Stimulated activated naive B cell treated with anti-CD40 and anti-IgM and Interleukin-4, amounts not matched to agents 10 μg/mL and 1 μg/mL and 100 μg/mL, for 72 hours (primary cell): ENCODE measurements around the gene ROS1.

Source experiments
- ATAC-seq, 2 donors: fragments of 150-1000 bp; cut with Tn5 transposase; replicated peaks; 2 replicates each; pipeline ENCODE4 v1.10.0; 2021; ENCODE audit warnings: moderate library complexity in 1 of 2
- DNase-seq: peaks from one replicate; pipeline ENCODE4 v3.0.0; 2021
- H3K27ac Mint-ChIP-seq: one replicate; pipeline ENCODE4 v1.8.0; 2022; ENCODE audit warnings: mild to moderate bottlenecking, mixed read lengths
- H3K27me3 Mint-ChIP-seq, 2 donors: one replicate each; pipeline ENCODE4 v1.8.0; 2022; ENCODE audit warnings: mixed read lengths in 2 of 2
- H3K36me3 Mint-ChIP-seq, 2 donors: one replicate each; pipeline ENCODE4 v1.8.0; 2022; ENCODE audit warnings: mixed read lengths in 2 of 2, mild to moderate bottlenecking in 1 of 2
- H3K4me1 Mint-ChIP-seq, 2 donors: one replicate each; pipeline ENCODE4 v1.8.0; 2022; ENCODE audit warnings: mixed read lengths in 2 of 2, mild to moderate bottlenecking in 1 of 2
- H3K4me3 Mint-ChIP-seq, 2 donors: one replicate each; pipeline ENCODE4 v1.8.0; 2022; ENCODE audit warnings: mild to moderate bottlenecking in 2 of 2, mixed read lengths in 2 of 2, moderate library complexity in 1 of 2
- H3K9me3 Mint-ChIP-seq, 2 donors: one replicate each; pipeline ENCODE4 v1.8.0; 2022; ENCODE audit warnings: mixed read lengths in 2 of 2, mild to moderate bottlenecking in 1 of 2

ROS1 gene

GRCh38 chr6:117329926-117330325 lies 95.8 kb downstream of the ROS1 start:
- Mint-ChIP-seq H3K27ac (no peak overlapping the region), H3K4me3 (no peak overlapping the region), H3K27me3 (peaks cover 7 to 17% of the 10 kb centered on the region in 2 donors), H3K9me3 (peaks cover 5 to 9% of the 10 kb centered on the region in 2 donors), H3K36me3 (no peaks in the 10 kb centered on the region), H3K4me1 (no peaks in the 10 kb centered on the region)
- DNase-seq (no peak), ATAC-seq (no peak)

DNA sequence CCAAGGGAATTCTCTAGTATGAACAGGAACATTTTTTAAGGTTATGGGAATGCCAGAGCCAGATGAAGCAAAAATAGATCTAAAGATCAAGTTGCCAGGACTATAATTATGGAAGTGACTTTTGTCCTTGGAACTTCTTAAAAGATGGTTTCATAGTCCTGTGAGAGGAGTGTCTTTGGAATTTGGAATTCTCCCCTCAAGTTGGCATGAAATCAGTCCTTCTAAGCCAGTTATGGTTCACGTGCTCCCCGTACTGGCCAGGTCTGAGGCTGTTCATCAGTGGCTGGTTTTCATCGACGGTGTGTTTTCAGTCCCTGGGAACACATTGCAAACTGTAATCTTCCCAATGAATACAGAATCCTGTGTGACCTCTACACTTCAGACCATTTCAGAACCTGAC lies 97.2 kb downstream of the ROS1 start:
- Mint-ChIP-seq H3K4me1 (no peaks in the 10 kb centered on the region), H3K9me3 (peaks cover 5 to 7% of the 10 kb centered on the region in 2 donors), H3K36me3 (no peaks in the 10 kb centered on the region), H3K27ac (no peak overlapping the region), H3K27me3 (peaks cover 7 to 17% of the 10 kb centered on the region in 2 donors), H3K4me3 (no peak overlapping the region)
- DNase-seq, result no peak
- no peak for ATAC-seq

DNA sequence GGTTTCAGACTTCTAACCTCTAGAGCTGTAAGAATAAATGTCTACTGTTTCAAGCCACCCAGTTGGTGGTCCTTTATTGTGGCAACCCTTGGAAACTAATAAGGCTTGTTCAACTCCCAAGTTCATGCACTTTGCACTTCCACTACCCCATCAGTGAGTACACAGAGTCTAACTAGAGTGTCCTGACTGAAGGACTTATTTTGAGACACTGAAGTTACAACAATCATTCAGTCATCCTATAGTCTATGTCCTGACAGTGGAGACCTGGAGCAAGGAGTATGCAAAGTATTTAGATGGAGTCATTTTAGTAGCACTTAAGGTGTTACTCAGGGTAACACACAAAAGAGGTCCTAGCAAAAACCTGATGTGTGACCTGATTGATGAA lies 97.7 kb downstream of the ROS1 start:
- H3K27ac Mint-ChIP-seq, result no peak overlapping the region
- no peaks in the 10 kb centered on the region for H3K4me1 Mint-ChIP-seq
- H3K4me3 Mint-ChIP-seq, result no peak overlapping the region
- peaks cover 5 to 7% of the 10 kb centered on the region in 2 donors for H3K9me3 Mint-ChIP-seq
- no peak for ATAC-seq
- peaks cover 7 to 17% of the 10 kb centered on the region in 2 donors for H3K27me3 Mint-ChIP-seq
- H3K36me3 Mint-ChIP-seq, result no peaks in the 10 kb centered on the region
- no peak for DNase-seq

GRCh38 chr6:117327149-117328004 lies 98.4 kb downstream of the ROS1 start:
- Mint-ChIP-seq H3K27ac (no peak overlapping the region), H3K4me1 (no peaks in the 10 kb centered on the region), H3K36me3 (no peaks in the 10 kb centered on the region), H3K9me3 (peaks cover 0 to 3% of the 10 kb centered on the region in 2 donors), H3K27me3 (peaks cover 7 to 22% of the 10 kb centered on the region in 2 donors), H3K4me3 (no peak overlapping the region)
- DNase-seq (no peak), ATAC-seq (no peak)

- Mint-ChIP-seq H3K9me3 (peaks cover 0 to 2% of the 10 kb centered on the region in 2 donors), H3K27me3 (peaks cover 7 to 17% of the 10 kb centered on the region in 2 donors), H3K27ac (no peak overlapping the region), H3K4me3 (no peak overlapping the region), H3K4me1 (no peaks in the 10 kb centered on the region), H3K36me3 (no peaks in the 10 kb centered on the region)
- DNase-seq (no peak), ATAC-seq (no peak)
Measured at GRCh38 chr6:117326396-117326795, 99.3 kb downstream of the ROS1 start.

DNA sequence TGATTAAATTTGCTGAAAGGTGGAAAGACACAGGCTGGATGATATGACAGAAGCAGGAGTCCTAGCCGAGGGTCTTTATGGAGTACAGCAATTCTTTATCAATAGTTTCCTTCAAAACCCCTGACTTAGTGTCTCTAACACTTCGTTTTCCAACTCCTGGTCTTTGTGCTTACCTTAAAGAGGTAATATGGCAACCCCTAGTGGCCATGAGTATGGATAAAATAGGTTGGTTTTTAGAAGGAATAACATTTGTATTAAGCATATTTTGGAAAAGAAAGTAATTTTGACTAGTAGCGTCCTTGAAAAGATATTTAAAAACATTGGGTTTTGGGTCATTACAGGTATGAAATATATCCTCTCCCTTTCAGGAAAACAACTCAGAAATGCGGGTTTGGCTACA lies 108.5 kb downstream of the ROS1 start:
- no peaks in the 10 kb centered on the region for H3K4me1 Mint-ChIP-seq
- no peaks in the 10 kb centered on the region for H3K36me3 Mint-ChIP-seq
- ATAC-seq (no peak), DNase-seq (no peak)
- no peaks in the 10 kb centered on the region for H3K9me3 Mint-ChIP-seq
- peaks cover 0 to 17% of the 10 kb centered on the region in 2 donors for H3K27me3 Mint-ChIP-seq
- no peak overlapping the region for H3K27ac Mint-ChIP-seq
- no peak overlapping the region for H3K4me3 Mint-ChIP-seq

DNA sequence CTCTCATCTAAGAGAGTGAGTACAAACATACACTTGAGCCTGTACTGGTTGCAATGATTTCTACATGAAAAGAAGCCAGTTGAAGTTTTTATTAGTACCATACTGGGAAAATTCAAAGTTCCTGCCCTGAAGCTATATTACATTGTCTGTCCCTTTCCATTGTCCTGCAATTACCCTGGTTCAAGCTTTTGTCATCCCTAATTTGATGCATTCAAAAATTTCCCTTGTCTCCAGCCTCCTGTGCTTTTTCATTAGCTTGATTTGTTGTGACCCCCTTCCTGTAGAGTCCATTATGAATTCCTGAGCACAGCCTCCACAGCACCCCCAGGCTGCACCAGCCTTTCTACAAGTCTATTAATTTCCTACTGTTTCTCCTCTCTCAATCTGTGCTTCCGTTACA lies 114.0 kb downstream of the ROS1 start:
- Mint-ChIP-seq H3K36me3 (no peaks in the 10 kb centered on the region), H3K27me3 (peaks cover 0 to 25% of the 10 kb centered on the region in 2 donors), H3K4me3 (no peak overlapping the region), H3K9me3 (no peaks in the 10 kb centered on the region), H3K27ac (no peak overlapping the region), H3K4me1 (no peaks in the 10 kb centered on the region)
- DNase-seq, result no peak
- no peak for ATAC-seq

DNA sequence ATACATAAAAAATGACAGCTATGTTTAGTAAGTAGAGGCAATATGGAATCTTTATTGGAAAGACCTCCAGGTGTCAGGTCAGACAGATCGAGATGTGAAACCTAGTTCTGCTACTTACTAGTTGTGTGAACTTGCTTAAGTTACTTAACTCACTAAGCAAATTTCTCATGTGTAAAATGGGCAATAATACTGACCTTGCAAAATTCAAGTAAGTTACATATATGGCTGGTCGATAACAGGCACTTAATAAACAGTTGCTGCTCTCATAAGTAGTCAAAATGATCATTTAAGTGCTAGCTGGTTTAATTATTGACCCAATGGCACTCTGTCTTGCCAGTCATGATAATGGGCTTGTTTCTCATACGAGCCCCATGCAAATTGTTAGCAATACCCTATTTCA lies 114.4 kb downstream of the ROS1 start:
- Mint-ChIP-seq H3K4me3 (no peak overlapping the region), H3K27ac (no peak overlapping the region), H3K27me3 (peaks cover 0 to 25% of the 10 kb centered on the region in 2 donors), H3K9me3 (no peaks in the 10 kb centered on the region), H3K36me3 (no peaks in the 10 kb centered on the region), H3K4me1 (no peaks in the 10 kb centered on the region)
- DNase-seq, result no peak
- ATAC-seq, result no peak

DNA sequence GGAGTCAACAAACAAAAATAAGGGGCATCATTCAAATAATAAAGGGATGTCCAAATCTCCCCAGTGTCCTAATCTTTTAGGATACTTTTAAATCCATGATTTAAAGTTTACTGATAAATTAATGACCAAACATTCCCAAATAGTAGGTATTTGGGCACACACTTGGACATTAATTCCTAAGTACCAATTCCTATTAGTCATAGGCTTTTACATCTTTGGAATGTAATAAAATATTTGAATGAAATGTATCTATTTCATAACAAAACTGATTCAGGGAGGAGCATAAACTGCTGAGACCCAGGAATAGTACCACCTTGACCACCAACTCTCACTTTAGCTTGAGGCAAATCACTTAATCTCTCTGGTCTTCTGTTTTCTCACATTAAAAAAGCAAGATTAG lies 116.1 kb downstream of the ROS1 start:
- no peak overlapping the region for H3K27ac Mint-ChIP-seq
- peaks cover 0 to 19% of the 10 kb centered on the region in 2 donors for H3K27me3 Mint-ChIP-seq

DNA sequence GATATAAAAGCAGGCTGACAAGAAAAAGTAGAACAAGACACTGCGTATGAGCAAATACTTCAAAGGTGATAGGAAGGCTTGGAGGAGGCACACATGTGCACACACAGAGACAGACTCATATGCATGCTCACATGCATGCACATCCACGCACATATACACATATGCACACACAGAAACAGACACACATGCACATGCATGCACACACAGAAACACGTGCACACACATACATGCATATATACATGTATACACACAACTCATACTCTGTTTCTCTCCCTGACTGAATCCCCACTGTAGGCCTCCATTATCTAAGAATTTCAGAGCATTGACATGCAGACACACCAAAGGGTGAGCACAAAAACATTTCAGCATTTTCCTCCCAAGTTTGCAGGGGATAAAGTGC lies 116.7 kb downstream of the ROS1 start:
- no peak overlapping the region for H3K27ac Mint-ChIP-seq
- peaks cover 0 to 1% of the 10 kb centered on the region in 2 donors for H3K9me3 Mint-ChIP-seq
- H3K4me3 Mint-ChIP-seq, result no peak overlapping the region
- no peaks in the 10 kb centered on the region for H3K36me3 Mint-ChIP-seq
- no peak for ATAC-seq
- H3K27me3 Mint-ChIP-seq, result peaks cover 0 to 19% of the 10 kb centered on the region in 2 donors
- no peak for DNase-seq
- no peaks in the 10 kb centered on the region for H3K4me1 Mint-ChIP-seq

More for the DNA sequence above, 116.1 kb downstream of the ROS1 start:
- Mint-ChIP-seq H3K4me1 (no peaks in the 10 kb centered on the region), H3K9me3 (peaks cover 0 to under 1% of the 10 kb centered on the region in 2 donors), H3K36me3 (no peaks in the 10 kb centered on the region), H3K4me3 (no peak overlapping the region)
- ATAC-seq (no peak), DNase-seq (no peak)

- peaks cover 0 to 1% of the 10 kb centered on the region in 2 donors for H3K9me3 Mint-ChIP-seq
- no peak overlapping the region for H3K27ac Mint-ChIP-seq
- H3K4me3 Mint-ChIP-seq, result no peak overlapping the region
- DNase-seq (no peak), ATAC-seq (no peak)
- no peaks in the 10 kb centered on the region for H3K4me1 Mint-ChIP-seq
- peaks cover 0 to 18% of the 10 kb centered on the region in 2 donors for H3K27me3 Mint-ChIP-seq
- no peaks in the 10 kb centered on the region for H3K36me3 Mint-ChIP-seq
Measured at GRCh38 chr6:117307655-117308054, 118.1 kb downstream of the ROS1 start.

GRCh38 chr6:117306227-117306790 lies 119.4 kb downstream of the ROS1 start:
- H3K9me3 Mint-ChIP-seq, result peaks cover 0 to 1% of the 10 kb centered on the region in 2 donors
- H3K27me3 Mint-ChIP-seq, result peaks cover 0 to 9% of the 10 kb centered on the region in 2 donors
- DNase-seq, result no peak
- H3K4me1 Mint-ChIP-seq, result no peaks in the 10 kb centered on the region
- H3K27ac Mint-ChIP-seq, result no peak overlapping the region
- no peaks in the 10 kb centered on the region for H3K36me3 Mint-ChIP-seq
- ATAC-seq, result no peak
- no peak overlapping the region for H3K4me3 Mint-ChIP-seq

DNA sequence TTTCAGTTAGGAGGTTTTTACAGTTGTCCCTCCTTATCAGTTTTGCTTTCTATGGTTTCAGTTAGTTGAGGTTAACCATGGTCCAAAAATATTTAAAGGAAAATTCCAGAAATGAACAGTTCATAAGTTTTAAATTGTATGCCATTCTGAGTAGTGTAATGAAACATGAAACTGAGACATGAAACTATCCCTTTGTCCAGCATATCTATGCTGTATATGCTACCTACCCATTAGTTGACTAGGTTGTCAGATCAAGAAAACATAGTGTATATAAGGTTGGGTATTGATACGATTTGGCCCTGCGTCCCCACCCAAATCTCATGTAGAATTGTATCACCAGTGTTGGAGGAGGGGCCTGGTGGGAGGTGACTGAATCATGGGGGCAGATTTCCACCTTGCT lies 121.3 kb downstream of the ROS1 start:
- Mint-ChIP-seq H3K4me1 (no peaks in the 10 kb centered on the region), H3K9me3 (peaks cover 0 to 1% of the 10 kb centered on the region in 2 donors), H3K27ac (no peak overlapping the region), H3K27me3 (no peaks in the 10 kb centered on the region), H3K4me3 (no peak overlapping the region), H3K36me3 (no peaks in the 10 kb centered on the region)
- DNase-seq (no peak), ATAC-seq (no peak)

- no peak for DNase-seq
- Mint-ChIP-seq H3K27ac (no peak overlapping the region), H3K27me3 (no peaks in the 10 kb centered on the region), H3K9me3 (peaks cover 0 to 1% of the 10 kb centered on the region in 2 donors), H3K4me1 (no peaks in the 10 kb centered on the region), H3K4me3 (no peak overlapping the region), H3K36me3 (no peaks in the 10 kb centered on the region)
- ATAC-seq, result no peak
Measured at GRCh38 chr6:117303323-117303722, 122.4 kb downstream of the ROS1 start.

GRCh38 chr6:117298941-117299340 lies 126.8 kb downstream of the ROS1 start:
- no peak for ATAC-seq
- no peak for DNase-seq

More at GRCh38 chr6:117298941-117299340, 126.8 kb downstream of the ROS1 start:
- peaks cover 3 to 4% of the 10 kb centered on the region in 2 donors for H3K9me3 Mint-ChIP-seq
- H3K4me1 Mint-ChIP-seq, result no peaks in the 10 kb centered on the region
- no peak overlapping the region for H3K27ac Mint-ChIP-seq
- no peaks in the 10 kb centered on the region for H3K36me3 Mint-ChIP-seq
- no peak overlapping the region for H3K4me3 Mint-ChIP-seq
- no peaks in the 10 kb centered on the region for H3K27me3 Mint-ChIP-seq
